HG03135 (cell line): ENCODE data around the gene MINK1.
"Not testable (repeated sequence)": the region's sequence is repeated elsewhere in the genome, so short reads cannot be mapped to it uniquely, and the experiment has no call there.

Experiments used
- ATAC-seq: cut with Tn5 transposase; IDR thresholded peaks from one replicate; pipeline ENCODE4 v1.9.1; 2021; ENCODE audit warnings: mild to moderate bottlenecking, moderate library complexity; ENCODE audit not compliant: unreplicated experiment

Gene MINK1

DNA sequence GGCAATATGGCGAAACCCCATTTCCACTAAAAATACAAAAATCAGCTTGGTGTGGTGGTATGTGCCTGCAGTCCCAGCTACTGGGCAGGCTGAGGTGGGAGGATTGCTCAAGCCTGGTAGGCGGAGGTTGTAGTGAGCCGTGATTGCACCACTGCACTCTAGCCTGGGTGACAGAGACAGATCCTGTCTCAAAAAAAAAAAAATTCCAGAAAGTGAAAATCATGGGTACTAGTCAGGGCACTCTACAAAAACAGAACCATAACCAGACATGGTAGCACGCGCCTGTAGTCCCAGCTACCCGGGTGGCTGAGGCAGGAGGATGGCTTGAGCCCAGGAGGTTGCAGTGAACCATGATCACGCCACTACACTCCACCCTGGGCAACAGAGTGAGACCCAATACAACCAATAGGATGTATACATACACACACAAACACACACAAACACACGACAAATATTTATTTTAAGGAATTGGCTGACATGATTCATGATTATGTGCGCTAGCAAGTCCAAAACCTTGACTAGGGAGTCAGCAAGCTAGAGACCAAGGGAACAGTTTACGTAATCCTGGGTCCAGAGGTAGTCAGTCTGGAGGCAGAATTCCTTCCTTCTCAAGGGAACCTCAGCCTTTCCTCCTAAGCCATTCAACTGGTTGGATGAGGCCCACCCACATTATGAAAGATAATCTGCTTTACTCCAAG is 87.4 kb downstream of the MINK1 start:
- ATAC-seq, result no peak

DNA sequence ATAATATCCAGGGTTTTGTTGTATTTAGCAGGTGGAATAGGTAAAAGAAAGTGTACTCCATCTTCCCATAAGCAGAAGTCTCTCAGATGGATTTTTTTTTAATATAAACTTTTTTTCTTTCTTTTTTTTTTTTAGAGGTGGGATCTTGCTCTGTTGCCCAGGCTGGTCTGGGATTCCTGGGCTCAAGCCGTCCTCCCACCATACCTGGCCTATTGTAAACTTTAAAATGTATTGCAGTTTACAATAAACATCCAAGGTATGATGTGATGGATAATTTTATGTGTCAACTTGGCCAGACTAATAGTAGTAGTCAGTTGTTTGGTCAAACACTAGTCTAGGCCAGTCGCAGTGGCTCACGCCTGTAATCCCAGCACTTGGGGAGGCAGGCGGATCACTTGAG is 88.2 kb downstream of the MINK1 start:
- ATAC-seq, result no peak

DNA sequence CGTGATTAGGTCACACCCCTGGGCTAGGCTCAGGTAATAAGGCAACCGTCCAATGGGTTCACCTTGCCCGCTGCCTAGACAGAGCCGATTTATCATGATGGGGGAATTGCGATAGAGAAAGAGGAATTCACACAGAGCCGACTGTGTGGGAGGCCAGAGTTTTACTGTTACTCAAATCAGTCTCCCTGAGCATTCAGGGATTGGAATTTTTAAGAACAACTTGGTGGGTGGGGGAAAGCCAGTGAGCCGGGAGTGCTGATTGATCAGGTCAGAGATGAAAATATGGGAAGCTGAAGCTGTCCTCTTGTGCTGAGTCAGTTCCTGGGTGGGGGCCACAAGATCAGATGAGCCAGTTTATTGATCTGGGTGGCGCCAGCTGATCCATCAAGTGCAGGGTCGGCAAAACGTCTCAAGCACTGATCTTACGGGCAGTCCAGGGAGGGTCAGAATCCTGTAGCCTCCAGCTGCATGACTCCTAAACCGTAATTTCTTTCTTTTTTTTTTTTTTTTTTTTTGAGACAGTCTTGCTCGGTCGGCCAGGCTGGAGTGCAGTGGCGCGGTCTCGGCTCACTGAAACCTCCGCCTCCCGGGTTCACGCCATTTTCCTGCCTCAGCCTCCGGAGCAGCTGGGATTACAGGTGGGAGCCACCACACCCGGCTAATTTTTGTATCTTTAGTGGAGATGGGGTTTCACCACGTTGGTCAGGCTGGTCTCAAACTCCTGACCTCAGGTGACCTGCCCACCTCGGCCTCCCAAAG is 93.6 kb downstream of the MINK1 start:
- not testable (repeated sequence) for ATAC-seq

DNA sequence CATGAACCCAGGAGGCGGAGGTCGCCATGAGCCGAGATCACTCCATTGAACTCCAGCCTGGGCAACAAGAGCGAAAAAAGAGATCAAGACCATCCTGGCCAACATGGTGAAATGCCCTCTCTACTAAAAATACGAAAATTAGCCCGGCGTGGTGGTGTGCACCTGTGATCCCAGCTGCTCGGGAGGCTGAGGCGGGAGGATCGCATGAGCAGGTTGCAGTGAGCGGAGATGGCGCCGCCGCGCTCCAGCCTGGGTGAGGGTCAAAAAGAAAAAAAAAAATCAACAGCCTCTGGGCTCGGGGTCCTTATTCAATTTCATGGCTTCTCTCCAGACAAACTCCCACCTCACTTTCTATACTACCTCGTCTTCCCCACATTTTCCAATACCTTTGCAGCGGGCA is 95.7 kb downstream of the MINK1 start:
- no peak for ATAC-seq

DNA sequence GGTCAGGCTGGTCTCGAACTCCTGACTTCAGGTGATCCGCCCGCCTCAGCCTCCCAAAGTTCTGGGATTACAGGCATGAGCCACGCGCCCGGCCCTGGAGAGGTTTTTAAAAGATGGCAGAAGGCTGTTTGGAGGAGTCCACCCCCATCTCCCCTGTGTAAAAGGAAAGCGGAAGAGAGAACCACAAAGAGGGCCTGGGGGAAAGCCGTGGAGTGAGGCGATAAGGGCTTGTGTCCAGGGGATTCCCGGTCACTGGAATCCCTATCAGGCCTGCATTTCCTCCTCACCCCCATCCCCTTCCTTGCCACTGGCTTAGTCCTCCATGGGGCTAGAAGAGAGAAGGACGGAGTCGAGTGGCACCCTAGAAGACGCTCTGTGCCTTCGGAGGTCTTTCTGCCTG is 98.8 kb downstream of the MINK1 start, which contains the start of gene GP1BA:
Gene GP1BA, plus strand, starts transcription at position 315 of the 400 bp plus-strand sequence. CDS start 328 bp downstream, outside the sequence.
- no peak for ATAC-seq

DNA sequence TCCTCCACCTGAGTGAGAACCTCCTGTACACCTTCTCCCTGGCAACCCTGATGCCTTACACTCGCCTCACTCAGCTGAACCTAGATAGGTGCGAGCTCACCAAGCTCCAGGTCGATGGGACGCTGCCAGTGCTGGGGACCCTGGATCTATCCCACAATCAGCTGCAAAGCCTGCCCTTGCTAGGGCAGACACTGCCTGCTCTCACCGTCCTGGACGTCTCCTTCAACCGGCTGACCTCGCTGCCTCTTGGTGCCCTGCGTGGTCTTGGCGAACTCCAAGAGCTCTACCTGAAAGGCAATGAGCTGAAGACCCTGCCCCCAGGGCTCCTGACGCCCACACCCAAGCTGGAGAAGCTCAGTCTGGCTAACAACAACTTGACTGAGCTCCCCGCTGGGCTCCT is 99.6 kb downstream of the MINK1 start:
- no peak for ATAC-seq

DNA sequence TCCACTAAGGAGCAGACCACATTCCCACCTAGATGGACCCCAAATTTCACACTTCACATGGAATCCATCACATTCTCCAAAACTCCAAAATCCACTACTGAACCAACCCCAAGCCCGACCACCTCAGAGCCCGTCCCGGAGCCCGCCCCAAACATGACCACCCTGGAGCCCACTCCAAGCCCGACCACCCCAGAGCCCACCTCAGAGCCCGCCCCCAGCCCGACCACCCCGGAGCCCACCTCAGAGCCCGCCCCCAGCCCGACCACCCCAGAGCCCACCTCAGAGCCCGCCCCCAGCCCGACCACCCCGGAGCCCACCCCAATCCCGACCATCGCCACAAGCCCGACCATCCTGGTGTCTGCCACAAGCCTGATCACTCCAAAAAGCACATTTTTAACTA is 100.5 kb downstream of the MINK1 start:
- ATAC-seq, result no peak

DNA sequence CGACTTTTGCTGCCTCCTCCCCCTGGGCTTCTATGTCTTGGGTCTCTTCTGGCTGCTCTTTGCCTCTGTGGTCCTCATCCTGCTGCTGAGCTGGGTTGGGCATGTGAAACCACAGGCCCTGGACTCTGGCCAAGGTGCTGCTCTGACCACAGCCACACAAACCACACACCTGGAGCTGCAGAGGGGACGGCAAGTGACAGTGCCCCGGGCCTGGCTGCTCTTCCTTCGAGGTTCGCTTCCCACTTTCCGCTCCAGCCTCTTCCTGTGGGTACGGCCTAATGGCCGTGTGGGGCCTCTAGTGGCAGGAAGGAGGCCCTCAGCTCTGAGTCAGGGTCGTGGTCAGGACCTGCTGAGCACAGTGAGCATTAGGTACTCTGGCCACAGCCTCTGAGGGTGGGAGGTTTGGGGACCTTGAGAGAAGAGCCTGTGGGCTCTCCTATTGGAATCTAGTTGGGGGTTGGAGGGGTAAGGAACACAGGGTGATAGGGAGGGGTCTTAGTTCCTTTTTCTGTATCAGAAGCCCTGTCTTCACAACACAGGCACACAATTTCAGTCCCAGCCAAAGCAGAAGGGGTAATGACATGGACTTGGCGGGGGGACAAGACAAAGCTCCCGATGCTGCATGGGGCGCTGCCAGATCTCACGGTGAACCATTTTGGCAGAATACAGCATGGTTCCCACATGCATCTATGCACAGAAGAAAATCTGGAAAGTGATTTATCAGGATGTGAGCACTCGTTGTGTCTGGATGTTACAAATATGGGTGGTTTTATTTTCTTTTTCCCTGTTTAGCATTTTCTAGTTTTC is 101.2 kb downstream of the MINK1 start:
- no peak for ATAC-seq

DNA sequence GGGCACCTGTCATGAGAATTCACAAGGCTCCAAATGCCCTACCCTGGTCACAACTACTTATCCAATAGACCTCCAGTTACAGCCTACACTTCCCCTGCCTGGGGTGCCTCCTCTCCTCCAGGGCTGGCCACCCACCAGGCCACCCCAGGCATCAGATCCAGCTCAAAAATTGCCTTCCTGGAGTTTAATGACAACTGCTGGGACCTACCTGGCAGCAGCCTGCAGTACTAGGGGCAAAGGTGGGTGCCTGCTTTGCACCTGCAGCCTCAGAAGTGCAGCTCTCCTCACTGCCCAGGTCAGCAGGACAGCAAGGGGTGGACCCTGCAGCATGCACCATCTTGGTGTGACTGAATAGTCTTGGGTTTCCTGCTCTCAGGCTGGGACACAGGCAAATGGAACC is 102.5 kb downstream of the MINK1 start:
- no peak for ATAC-seq

DNA sequence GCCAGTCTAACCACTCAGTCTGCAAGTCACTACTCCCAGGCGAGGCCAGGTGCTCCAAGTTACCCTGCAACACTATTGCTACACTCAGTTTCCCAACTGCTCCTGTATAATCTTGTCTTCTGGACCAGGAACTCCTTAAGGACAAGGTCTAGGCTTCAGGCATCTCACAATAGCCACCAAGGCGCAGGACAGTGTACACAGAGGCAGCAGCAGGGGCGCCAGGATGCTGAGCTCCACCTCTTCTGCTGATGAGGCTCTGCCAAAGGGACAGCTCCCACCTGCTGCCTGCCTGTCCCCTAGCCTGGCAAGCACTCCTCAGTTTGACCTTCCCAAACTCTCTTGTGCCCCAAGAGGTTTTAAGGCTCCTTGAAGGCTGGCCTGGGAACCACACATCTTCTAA is 103.3 kb downstream of the MINK1 start:
- no peak for ATAC-seq

DNA sequence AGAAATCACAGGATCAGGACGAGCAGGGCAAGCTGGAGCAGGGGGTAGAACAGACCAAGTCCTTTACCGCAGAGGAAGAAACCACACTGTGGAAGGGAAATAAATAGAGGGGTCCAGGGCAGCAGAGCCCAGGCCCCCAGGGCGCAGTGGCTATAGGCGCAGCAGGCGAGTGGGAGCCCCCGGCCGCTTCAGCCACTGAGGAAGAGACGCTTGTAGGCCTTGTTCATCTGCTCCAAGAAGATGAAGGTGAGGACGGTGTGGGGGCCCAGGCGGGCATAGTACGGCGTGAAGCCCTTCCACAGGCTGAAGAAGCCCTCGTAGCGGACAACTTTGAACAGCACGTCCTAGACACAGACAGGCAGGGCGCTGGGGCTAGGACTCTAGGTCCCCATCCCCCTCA is 104.4 kb downstream of the MINK1 start:
- ATAC-seq, result no peak

DNA sequence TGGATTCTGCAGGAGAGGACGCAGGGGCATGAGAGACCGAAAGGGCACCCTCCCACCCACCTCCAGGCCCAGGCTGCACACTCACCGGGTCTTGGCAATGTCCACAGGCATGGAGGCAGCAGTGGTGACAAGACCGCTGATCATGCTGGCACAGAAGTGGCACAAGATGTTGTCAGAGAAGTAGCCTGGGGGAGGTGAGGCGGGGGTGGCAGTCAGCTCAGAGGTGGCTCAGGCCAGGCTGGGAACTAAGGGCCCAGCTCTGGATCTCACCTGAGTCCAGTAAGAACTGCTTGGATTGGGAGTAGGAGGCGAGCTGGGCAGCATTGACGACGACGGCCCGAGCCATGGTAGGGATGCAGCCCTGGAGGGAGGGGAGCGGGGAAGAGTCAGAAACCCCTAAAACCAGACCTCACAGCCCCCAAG is 104.9 kb downstream of the MINK1 start:
- ATAC-seq, result no peak

DNA sequence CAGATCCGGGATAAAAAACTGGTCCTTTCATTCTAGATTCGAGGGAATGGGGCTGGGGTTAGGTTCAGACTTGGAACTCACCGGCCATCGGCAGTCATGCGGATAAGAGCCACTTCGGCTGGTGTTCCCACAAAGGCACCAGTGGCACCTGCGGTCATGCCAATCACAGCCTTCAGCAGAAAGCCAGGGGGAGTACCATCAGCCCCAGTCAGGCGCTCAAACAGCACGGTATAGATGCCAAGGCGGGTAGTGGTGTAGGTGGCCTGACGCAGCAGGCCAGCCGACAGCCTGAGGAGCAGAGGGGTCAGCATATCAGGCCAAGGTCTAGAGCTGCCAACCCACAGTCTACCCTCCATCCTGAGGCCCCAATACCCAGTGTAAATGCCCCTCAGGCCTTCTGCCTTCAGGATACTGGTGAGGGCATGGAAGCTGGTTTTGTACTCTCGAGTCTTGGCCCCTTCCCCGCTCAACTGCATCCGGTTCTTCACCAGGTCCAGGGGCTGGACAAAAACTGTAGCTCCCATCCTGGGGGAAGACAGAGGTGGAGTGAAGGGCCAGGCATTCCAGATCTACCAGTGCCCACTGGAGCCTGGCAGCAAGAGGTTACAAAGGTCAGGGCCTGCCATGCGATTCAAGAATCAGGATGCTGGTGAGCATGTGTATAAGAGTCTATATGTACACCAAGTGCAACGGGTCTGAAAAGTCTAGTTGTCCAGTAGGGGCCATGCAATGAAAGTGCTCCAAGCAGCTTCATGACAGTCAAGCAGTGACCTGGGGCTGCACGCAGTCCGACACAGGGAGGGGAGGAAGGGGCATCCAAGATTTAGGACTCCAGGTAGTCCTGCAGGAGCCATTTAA is 105.8 kb downstream of the MINK1 start:
- no peak for ATAC-seq

DNA sequence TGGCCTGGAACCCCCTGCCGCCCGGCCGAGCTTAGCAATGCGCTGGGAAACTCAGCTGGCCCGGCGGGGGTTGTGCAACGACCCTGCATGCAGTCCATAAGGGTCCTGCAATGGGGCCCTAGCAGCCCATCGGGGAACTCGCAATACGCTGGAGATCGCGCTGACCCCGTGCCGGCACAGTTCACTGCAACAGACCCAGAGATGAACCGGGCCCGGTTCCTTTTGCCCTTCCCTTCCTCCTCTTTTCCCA is 106.3 kb downstream of the MINK1 start:
- peak; percentile 1 for ATAC-seq

DNA sequence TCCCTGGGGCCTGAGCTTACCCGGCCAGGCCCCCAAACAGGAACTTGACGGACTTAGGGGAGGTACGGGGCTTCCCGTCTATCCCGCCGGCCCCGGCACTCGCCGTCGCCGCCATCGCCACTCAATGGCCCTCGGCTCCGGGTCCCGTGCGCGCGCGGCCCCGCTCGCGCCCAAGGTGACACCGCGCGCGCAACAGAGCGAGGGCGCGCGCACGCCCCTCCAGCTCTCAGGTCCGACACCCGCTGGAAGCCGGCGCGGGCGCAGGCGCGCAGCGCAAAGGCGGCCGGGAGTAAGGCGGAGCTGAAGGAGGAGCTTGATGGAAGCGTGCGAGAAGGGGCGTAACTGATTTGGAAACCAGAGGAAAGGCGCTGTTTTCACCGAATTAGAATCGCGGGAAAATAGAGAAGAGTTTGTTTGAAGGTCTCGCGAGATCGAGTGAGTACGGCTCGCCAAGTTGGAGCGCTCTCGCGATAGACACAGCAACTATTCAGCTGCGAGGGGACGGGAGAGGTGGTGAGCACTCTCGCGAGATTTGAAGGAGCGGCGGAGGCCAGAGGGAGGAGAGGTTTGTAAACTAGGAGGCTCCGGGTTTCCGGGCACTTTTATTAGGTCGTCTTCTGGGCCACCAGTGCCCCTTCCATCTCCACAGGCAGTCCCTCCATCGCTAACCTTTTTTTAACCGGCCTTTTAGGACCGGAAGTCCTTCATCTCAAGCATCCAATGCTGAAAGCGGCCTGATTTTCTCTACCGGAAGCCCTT is 106.8 kb downstream of the MINK1 start, which contains the start of the genes RNF167 and SLC25A11:
Gene RNF167, plus strand, starts transcription at position 473 of the 759 bp plus-strand sequence. CDS start 642 bp downstream, outside the sequence.
Gene SLC25A11, minus strand, starts transcription at position 251 of the 759 bp plus-strand sequence. Its CDS starts 136 bp downstream, at position 115.
- ATAC-seq, result peak; percentile 72

DNA sequence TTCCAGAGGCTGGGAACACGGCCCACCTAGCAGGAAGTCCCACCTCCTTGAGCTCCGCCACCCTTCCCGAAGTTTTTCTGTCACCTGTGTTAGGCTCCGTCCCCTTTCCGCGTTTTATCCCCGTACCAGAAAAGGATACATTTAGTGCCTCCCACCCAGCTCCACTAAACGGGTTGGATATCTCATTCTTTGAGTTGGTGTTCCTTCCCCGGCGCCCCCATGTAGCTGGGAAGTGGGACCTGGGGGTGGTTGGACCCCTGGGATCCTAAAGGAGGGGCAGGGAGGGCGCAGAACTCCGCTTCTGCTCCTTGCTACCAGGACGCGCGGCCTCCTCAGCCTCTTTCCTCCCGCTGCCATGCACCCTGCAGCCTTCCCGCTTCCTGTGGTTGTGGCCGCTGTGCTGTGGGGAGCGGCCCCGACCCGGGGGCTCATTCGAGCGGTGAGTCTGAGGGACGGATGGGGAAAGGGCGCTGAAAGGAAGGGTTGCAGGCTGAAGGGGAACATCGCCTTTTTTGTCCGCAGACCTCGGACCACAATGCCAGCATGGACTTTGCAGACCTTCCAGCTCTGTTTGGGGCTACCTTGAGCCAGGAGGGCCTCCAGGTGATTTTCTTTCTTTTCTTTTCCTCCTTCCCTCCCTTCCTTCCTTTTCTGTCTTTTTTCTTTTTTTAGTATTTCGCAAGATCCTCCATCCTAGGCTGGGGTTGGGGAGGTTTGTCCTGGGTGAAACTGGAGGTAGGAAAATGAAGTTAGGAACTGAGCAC is 107.6 kb downstream of the MINK1 start:
- ATAC-seq, result no peak

DNA sequence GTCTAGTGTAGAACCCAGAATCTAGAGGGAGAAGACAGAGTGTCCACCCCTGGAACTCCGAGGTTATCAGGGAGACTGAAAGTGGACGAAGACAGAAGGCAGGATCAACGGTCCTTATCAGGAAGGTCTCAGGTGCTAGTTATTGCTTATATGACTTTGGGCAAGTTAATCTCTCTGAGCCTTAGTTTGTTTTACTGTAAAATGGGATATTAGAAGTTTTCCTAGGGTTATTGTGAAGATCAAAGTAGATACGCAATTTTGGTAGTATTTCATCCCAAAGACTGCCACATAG is 108.1 kb downstream of the MINK1 start:
- ATAC-seq, result no peak

DNA sequence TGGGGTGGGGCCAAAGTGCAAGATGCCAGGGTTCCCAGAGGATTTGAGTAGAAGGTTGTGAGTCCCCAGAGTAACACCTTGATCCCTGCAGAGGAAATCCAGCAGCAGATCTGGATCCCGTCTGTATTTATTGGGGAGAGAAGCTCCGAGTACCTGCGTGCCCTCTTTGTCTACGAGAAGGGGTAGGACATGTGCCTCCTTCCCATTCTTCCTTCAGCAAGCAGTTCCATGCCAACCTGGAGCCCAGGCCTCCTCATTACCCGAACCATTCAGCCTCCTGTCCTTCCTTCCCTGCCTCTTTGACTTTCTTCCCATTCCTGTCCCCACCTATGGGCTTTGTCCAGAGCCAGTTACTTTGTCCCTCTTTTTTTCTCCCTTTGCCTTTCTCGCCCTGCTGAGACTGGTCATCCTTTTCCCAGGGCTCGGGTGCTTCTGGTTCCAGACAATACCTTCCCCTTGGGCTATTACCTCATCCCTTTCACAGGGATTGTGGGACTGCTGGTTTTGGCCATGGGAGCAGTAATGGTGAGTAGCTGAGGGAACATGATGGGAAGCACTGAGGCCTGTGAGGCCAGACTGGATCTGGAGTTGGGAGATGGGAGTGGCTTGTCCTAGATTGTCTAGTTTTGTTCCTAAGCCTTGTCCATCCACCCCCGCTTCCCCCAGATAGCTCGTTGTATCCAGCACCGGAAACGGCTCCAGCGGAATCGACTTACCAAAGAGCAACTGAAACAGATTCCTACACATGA is 109.8 kb downstream of the MINK1 start:
- no peak for ATAC-seq

DNA sequence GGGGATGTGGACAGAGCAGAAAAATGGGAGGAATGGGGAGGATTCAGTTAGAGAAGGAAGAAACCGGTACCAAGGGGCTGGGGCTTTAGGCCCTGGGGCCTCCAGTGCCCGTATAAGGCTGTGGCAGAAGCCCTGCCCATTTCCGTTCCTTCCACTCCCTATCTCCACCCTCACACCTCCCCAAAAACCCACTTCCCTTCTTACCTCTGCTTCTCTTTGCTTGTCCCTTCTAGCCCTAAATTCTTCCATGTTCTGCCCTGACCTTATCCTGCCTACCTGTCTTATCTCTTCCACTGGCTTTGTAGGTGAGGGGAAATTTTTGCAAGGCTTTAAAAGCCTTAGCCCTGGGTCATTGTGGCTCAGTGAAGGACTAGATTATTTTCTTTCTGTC is 111.0 kb downstream of the MINK1 start:
- no peak for ATAC-seq
